ENCODE measurements around the gene KRT27.
"Not testable (repeated sequence)": the region's sequence is repeated elsewhere in the genome, so short reads cannot be mapped to it uniquely, and the experiment has no call there.

KRT27 gene

DNA sequence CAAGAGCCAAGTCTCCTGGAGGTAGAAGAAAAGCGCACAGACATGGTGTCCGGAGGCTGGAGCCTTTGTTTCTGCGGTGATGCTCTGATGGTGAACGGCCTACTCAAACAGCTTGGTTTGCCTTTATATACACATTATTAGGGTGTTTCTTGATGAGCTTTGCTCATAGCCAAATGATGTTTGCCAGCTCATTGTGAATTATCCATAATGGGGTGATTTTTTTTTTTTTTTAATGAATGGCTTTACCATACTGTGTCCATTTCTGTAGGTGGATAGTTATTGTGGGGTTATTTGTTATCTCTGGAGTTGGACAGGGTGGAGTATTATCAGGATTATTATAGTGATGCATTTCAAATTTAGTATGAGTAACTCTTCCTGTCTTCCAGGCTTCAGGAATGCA is at the start of gene KRT27:
TSS of gene KRT27 (minus strand) at position 101 of the 400 bp plus-strand sequence. CDS start at position 44, 57 bp downstream.
- DNase-seq (ENCODE audit: low read depth) = no peak

GRCh38 chr17:40830085-40830776 is 47.9 kb upstream of the KRT27 start:
- no peak for DNase-seq (ENCODE audit: low read depth)

DNA sequence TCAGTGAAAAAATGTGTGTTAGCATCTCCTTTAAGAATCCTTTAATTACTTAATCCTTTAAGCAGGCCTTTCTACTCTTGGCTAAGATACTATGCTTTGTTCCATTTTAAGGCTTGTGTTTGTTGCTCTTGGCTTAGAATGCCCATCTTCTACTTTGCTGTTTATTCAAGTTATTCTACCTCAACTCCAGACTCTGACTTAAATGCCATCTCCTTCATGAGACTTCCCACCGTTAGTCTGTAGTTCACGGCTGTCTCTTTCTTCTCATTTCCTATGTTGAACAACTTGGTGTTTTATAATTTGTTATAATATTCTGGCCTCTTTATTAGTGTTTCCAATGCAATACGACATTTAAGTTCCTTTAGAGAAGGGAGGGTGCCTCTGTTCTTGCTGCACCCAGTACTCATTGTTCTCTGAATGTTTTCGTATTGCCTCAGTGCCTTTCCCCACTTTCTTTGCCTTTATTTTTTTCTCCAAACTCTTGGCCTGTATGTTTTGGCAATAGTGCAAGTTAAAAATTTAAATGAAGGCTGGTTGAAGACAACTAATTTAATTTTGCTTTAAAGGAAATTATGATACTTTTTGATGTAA is 46.2 kb upstream of the KRT27 start:
- no peak for DNase-seq (ENCODE audit: low read depth)

DNA sequence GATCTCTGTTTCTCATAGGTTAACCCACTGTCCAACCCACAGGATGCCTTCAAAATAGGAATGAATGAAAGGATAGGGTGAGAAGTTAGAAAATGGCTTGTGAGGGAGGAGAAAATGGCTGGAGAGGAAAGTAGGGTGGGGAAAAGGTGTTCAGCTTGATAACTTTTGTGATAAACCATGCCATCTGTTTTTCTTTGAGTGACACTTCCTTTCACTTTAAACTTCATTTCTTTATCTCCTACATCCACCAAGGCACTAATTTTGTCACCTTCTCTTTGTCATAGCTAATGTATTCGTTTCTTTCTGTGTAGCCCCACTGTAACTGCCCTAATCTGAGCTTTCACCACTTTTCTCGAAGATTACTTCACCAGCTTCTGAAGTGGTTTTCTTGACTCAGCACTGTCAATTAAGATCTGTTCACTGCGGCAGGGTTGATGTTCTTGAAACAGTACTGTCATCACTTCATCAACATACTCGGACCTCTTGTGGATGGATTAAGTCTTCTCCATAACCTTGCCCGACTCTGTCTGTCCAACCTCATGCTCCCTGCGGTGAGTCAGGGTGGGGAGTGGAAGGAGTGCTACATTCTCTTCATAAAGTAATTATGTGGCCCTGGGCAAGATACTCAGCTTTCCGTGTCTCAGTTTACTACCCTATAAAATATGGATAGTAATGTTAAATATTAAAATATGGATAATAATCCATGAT is 45.5 kb upstream of the KRT27 start:
- no peak for DNase-seq (ENCODE audit: low read depth)

GRCh38 chr17:40825599-40825998 is 43.2 kb upstream of the KRT27 start:
- no peak for DNase-seq (ENCODE audit: low read depth)

- no peak for DNase-seq (ENCODE audit: low read depth)
Observed at GRCh38 chr17:40824015-40824832, 41.9 kb upstream of the KRT27 start.

GRCh38 chr17:40822132-40822812 is 39.9 kb upstream of the KRT27 start, which contains the start of gene KRT10:
TSS of gene KRT10 (minus strand) at chr17:40822614. CDS start at chr17:40822585, 29 bp downstream.
- no peak for DNase-seq (ENCODE audit: low read depth)

DNA sequence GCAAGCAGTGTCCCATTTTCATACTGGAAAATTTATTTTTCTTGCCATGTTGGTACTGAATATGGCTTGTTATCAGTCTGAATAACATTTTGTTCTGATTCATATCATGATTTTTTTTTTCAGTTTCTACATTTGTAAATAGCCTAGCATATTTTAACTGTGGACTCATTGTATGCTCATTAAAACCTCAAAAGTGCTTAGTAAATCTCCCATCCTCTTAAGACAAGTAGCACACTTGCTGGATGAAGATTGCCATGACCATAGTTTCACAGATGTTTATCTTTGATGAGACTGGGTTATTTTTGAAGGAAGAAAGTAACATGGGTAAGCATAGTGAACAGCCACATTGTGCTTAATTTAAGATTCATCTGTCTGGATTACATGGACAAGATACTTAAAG is 39.2 kb upstream of the KRT27 start:
- DNase-seq (ENCODE audit: low read depth) = no peak

DNA sequence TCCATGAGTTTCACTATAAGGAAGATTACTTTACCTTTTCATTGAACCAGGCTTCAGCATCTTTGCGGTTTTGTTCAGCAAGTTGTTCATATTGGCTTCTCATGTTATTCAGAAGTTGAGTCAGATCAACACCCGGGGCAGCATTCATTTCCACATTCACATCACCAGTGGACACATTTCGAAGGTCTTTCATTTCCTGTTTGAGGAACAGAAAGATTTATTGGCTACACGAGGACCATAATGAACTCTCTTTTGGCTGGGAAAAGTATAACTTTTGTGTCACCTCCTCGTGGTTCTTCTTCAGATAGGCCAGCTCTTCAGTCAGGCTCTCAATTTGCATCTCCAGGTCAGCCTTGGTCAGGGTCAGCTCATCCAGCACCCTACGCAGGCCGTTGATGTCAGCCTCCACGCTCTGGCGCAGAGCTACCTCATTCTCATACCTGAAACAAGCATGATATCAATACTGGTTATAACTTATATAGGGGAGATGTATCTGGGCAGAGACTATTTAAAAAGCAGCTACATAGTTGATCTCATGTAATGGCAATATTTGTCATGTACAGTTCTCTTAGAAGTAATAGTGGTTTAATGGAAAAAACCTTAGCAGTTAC is 38.0 kb upstream of the KRT27 start:
- no peak for DNase-seq (ENCODE audit: low read depth)

- DNase-seq (ENCODE audit: low read depth) = no peak
Observed at GRCh38 chr17:40819528-40820125, 37.3 kb upstream of the KRT27 start.

DNA sequence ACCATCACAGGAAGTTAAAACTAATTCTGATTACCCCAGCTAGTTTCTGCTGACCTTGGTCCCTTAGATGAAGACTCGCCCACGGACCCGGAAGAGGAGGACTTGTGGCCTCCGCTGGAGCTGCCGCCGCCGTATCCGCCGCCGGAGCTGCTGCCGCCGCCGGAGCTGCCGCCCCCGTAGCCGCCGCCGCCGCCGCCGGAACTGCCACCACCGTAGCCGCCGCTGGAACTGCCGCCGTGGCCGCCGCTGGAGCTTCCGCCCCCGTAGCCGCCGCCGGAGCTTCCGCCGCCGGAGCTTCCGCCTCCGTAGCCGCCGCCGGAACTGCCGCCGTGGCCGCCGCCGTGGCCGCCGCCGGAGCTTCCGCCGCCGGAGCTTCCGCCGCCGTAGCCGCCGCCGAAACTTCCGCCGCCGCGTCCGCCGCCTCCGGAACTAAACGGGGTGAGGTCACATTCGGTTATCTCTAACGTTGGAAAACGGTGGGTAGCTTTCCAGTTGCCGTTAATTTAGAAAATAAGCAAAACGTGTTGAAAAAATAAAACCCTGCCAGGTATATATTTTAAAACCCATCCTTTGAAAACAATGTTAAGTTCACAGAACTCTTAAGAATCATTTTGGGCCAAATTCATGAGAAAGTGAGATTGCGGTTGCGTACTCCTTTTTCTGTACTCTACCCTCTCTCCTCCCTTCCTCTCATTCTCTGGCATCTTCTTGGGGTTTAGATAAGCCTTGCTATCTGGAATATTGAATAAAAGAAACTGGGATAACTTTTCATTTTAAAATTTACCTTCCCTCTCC is 36.6 kb upstream of the KRT27 start:
- peak; percentile 87 for DNase-seq (ENCODE audit: low read depth)

DNA sequence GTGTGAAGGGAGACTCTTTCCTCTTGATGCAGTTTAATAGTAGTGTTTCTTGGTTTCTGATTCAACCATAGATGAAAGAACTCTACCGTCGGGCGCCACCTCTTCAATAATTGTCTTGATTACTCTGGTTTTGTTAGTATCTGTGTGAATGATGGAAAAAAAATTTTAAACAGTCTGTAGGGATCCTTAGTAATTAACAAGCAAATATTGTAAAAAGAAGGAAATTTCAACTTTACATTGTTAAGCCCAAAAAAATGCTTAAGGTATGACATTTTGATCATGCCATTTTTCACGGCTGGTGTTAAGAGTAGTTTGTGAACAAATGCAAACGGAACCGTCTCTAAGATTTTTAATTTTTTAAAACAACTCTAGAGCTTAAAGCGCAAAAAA is 36.0 kb upstream of the KRT27 start:
- no peak for DNase-seq (ENCODE audit: low read depth)

DNA sequence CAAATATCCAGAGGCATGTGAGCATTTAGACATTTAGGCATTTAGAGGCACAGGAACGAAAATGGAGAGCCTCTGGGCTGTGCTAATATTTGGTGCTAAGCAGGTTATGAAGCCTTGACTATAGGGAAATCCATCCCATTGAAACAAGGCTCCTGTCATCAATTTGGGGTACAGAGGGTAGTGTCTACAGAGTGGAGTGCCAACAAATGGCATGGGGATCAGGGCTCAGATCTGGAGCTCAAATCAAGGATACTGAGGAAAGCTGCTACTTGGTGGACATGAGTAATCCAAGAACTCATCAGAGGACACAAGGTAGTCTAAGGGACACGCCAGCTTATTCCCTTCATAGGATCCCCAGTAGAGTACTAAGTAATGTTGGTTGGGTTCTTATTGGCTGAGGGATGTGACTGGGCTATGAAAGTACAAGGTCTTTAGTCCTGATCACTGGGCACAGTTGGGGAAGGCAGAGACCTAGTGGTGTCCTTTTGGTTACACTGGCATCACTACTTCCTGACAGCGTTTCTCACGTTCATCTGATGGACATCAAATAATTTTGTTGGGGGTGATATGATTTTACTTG is 34.8 kb upstream of the KRT27 start:
- DNase-seq (ENCODE audit: low read depth) = no peak

- no peak for DNase-seq (ENCODE audit: low read depth)
Observed at GRCh38 chr17:40816569-40816968, 34.2 kb upstream of the KRT27 start.

DNA sequence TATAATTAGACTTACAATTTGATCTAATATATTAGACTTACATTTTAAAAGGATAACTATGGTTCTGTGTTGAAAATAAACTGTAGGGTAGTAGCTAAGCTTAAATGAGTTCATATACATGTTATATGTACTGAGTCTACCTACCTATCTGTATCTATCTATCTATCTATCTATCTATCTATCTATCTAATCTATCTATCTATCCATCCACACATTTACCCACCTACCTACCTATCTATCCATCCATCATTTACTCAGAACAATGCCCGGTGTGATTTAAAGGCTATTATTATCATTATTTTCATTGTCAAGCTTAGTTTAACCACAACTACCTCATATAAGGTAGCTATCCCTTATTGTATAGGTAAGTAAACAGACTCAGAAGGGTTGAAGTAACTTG is 33.0 kb upstream of the KRT27 start:
- no peak for DNase-seq (ENCODE audit: low read depth)

GRCh38 chr17:40814657-40815056 is 32.3 kb upstream of the KRT27 start:
- DNase-seq (ENCODE audit: low read depth) = not testable (repeated sequence)

DNA sequence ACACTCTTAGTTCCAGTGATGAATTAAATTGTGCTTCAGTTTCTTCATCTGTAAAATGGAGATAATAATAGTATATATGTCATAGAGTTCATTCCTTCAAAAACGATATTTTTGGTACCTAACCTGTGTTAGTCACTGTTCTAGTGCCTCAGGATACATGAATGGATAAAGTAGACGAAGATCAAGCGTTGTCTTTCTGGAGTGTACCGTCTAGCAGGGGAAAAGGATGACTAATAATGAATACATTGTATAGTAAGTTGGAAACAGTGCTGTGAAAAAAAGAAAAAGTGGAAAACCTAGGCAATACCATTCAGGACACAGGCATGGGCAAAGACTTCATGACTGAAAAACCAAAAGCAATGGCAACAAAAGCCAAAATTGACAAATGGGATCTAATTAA is 31.5 kb upstream of the KRT27 start:
- no peak for DNase-seq (ENCODE audit: low read depth)

- DNase-seq (ENCODE audit: low read depth) = no peak
Observed at GRCh38 chr17:40812639-40813038, 30.3 kb upstream of the KRT27 start.

DNA sequence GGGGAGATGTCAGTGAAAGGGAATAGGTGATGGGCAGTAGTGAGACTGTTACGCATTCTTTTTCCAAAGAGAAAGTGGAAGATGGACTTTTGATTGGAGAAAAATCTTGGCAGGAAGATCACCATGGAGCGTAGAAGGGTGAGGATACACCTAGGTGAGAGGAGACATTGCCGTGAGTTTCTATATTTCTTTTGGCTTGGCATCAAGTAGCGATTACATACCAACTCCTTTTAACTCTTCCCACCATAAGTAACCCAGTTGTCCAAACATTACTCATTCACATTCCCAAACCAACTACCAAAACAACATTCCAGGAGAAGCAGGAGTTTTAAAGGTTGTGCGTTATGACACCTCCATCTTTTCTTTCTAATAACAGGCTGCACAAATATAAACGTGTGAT is 28.1 kb upstream of the KRT27 start:
- DNase-seq (ENCODE audit: low read depth) = no peak
